ENCODE measurements around the gene CABP1.
"Not testable (repeated sequence)": the region's sequence is repeated elsewhere in the genome, so short reads cannot be mapped to it uniquely, and the experiment has no call there.

CABP1 gene

GRCh38 chr12:120656008-120656407 lies 15.6 kb downstream of the CABP1 start:
- no peaks in the 10 kb centered on the region for H3K36me3 ChIP-seq (ENCODE audit: control insufficient read depth in 1 of 2, insufficient read depth in 2 of 2, low read length in 2 of 2)
- no peaks in the 10 kb centered on the region for H3K9me3 ChIP-seq (ENCODE audit: control insufficient read depth in 1 of 2, low read length in 2 of 2)
- H3K27me3 ChIP-seq (ENCODE audit: low read depth, low read length) = no peaks in the 10 kb centered on the region
- H3K27ac ChIP-seq (ENCODE audit: low read length) = no peak overlapping the region
- H3K4me1 ChIP-seq (ENCODE audit: control insufficient read depth in 1 of 2, insufficient read depth in 2 of 2, low read length in 2 of 2) = no peaks in the 10 kb centered on the region
- H3K4me3 ChIP-seq (ENCODE audit: low read depth in 1 of 2, low read length in 2 of 2) = no peak overlapping the region

GRCh38 chr12:120658286-120659150 lies 18.1 kb downstream of the CABP1 start:
- H3K36me3 ChIP-seq (ENCODE audit: control insufficient read depth in 1 of 2, insufficient read depth in 2 of 2, low read length in 2 of 2) = no peaks in the 10 kb centered on the region
- no peaks in the 10 kb centered on the region for H3K9me3 ChIP-seq (ENCODE audit: control insufficient read depth in 1 of 2, low read length in 2 of 2)
- H3K4me3 ChIP-seq (ENCODE audit: low read depth in 1 of 2, low read length in 2 of 2) = no peak overlapping the region
- H3K4me1 ChIP-seq (ENCODE audit: control insufficient read depth in 1 of 2, insufficient read depth in 2 of 2, low read length in 2 of 2) = no peaks in the 10 kb centered on the region
- H3K27me3 ChIP-seq (ENCODE audit: low read depth, low read length) = no peaks in the 10 kb centered on the region
- no peak overlapping the region for H3K27ac ChIP-seq (ENCODE audit: low read length)

GRCh38 chr12:120659151-120659525 lies 18.7 kb downstream of the CABP1 start:
- Histone ChIP-seq H3K4me3 (ENCODE audit: low read depth in 1 of 2, low read length in 2 of 2) (no peak overlapping the region), H3K9me3 (ENCODE audit: control insufficient read depth in 1 of 2, low read length in 2 of 2) (no peaks in the 10 kb centered on the region), H3K36me3 (ENCODE audit: control insufficient read depth in 1 of 2, insufficient read depth in 2 of 2, low read length in 2 of 2) (no peaks in the 10 kb centered on the region), H3K27ac (ENCODE audit: low read length) (no peak overlapping the region), H3K27me3 (ENCODE audit: low read depth, low read length) (no peaks in the 10 kb centered on the region), H3K4me1 (ENCODE audit: control insufficient read depth in 1 of 2, insufficient read depth in 2 of 2, low read length in 2 of 2) (no peaks in the 10 kb centered on the region)

GRCh38 chr12:120661432-120661831 lies 21.0 kb downstream of the CABP1 start:
- H3K27me3 ChIP-seq (ENCODE audit: low read depth, low read length) = no peaks in the 10 kb centered on the region
- H3K9me3 ChIP-seq (ENCODE audit: control insufficient read depth in 1 of 2, low read length in 2 of 2) = no peaks in the 10 kb centered on the region
- no peaks in the 10 kb centered on the region for H3K4me1 ChIP-seq (ENCODE audit: control insufficient read depth in 1 of 2, insufficient read depth in 2 of 2, low read length in 2 of 2)
- no peak overlapping the region for H3K4me3 ChIP-seq (ENCODE audit: low read depth in 1 of 2, low read length in 2 of 2)
- no peak overlapping the region for H3K27ac ChIP-seq (ENCODE audit: low read length)
- no peaks in the 10 kb centered on the region for H3K36me3 ChIP-seq (ENCODE audit: control insufficient read depth in 1 of 2, insufficient read depth in 2 of 2, low read length in 2 of 2)

- Histone ChIP-seq H3K27ac (ENCODE audit: low read length) (no peak overlapping the region), H3K4me1 (ENCODE audit: control insufficient read depth in 1 of 2, insufficient read depth in 2 of 2, low read length in 2 of 2) (no peaks in the 10 kb centered on the region), H3K9me3 (ENCODE audit: control insufficient read depth in 1 of 2, low read length in 2 of 2) (no peaks in the 10 kb centered on the region), H3K27me3 (ENCODE audit: low read depth, low read length) (no peaks in the 10 kb centered on the region), H3K36me3 (ENCODE audit: control insufficient read depth in 1 of 2, insufficient read depth in 2 of 2, low read length in 2 of 2) (no peaks in the 10 kb centered on the region), H3K4me3 (ENCODE audit: low read depth in 1 of 2, low read length in 2 of 2) (no peak overlapping the region)
These were observed 22.5 kb downstream of the CABP1 start for GRCh38 chr12:120662879-120663278.

- Histone ChIP-seq H3K27ac (ENCODE audit: low read length) (no peak overlapping the region), H3K27me3 (ENCODE audit: low read depth, low read length) (no peaks in the 10 kb centered on the region), H3K36me3 (ENCODE audit: control insufficient read depth in 1 of 2, insufficient read depth in 2 of 2, low read length in 2 of 2) (no peaks in the 10 kb centered on the region), H3K4me1 (ENCODE audit: control insufficient read depth in 1 of 2, insufficient read depth in 2 of 2, low read length in 2 of 2) (no peaks in the 10 kb centered on the region), H3K4me3 (ENCODE audit: low read depth in 1 of 2, low read length in 2 of 2) (no peak overlapping the region), H3K9me3 (ENCODE audit: control insufficient read depth in 1 of 2, low read length in 2 of 2) (no peaks in the 10 kb centered on the region)
These were observed 23.3 kb downstream of the CABP1 start for GRCh38 chr12:120663741-120664140.

GRCh38 chr12:120666571-120667390 lies 26.4 kb downstream of the CABP1 start:
- Histone ChIP-seq H3K4me1 (ENCODE audit: control insufficient read depth in 1 of 2, insufficient read depth in 2 of 2, low read length in 2 of 2) (no peaks in the 10 kb centered on the region), H3K27ac (ENCODE audit: low read length) (no peak overlapping the region), H3K27me3 (ENCODE audit: low read depth, low read length) (no peaks in the 10 kb centered on the region), H3K36me3 (ENCODE audit: control insufficient read depth in 1 of 2, insufficient read depth in 2 of 2, low read length in 2 of 2) (no peaks in the 10 kb centered on the region), H3K9me3 (ENCODE audit: control insufficient read depth in 1 of 2, low read length in 2 of 2) (no peaks in the 10 kb centered on the region), H3K4me3 (ENCODE audit: low read depth in 1 of 2, low read length in 2 of 2) (no peak overlapping the region)

GRCh38 chr12:120668091-120668867 lies 27.9 kb downstream of the CABP1 start:
- Histone ChIP-seq H3K4me3 (ENCODE audit: low read depth in 1 of 2, low read length in 2 of 2) (no peak overlapping the region), H3K27me3 (ENCODE audit: low read depth, low read length) (no peaks in the 10 kb centered on the region), H3K9me3 (ENCODE audit: control insufficient read depth in 1 of 2, low read length in 2 of 2) (no peaks in the 10 kb centered on the region), H3K27ac (ENCODE audit: low read length) (no peak overlapping the region), H3K36me3 (ENCODE audit: control insufficient read depth in 1 of 2, insufficient read depth in 2 of 2, low read length in 2 of 2) (no peaks in the 10 kb centered on the region), H3K4me1 (ENCODE audit: control insufficient read depth in 1 of 2, insufficient read depth in 2 of 2, low read length in 2 of 2) (no peaks in the 10 kb centered on the region)

GRCh38 chr12:120668868-120669840 lies 28.7 kb downstream of the CABP1 start:
- H3K27me3 ChIP-seq (ENCODE audit: low read depth, low read length) = no peaks in the 10 kb centered on the region
- peak overlapping the region in 1 of 2 donors; percentile 33 for H3K4me3 ChIP-seq (ENCODE audit: low read depth in 1 of 2, low read length in 2 of 2)
- peak overlapping the region; percentile 23 for H3K27ac ChIP-seq (ENCODE audit: low read length)
- H3K9me3 ChIP-seq (ENCODE audit: control insufficient read depth in 1 of 2, low read length in 2 of 2) = no peaks in the 10 kb centered on the region
- H3K4me1 ChIP-seq (ENCODE audit: control insufficient read depth in 1 of 2, insufficient read depth in 2 of 2, low read length in 2 of 2) = no peaks in the 10 kb centered on the region
- no peaks in the 10 kb centered on the region for H3K36me3 ChIP-seq (ENCODE audit: control insufficient read depth in 1 of 2, insufficient read depth in 2 of 2, low read length in 2 of 2)

GRCh38 chr12:120670237-120670636 lies 29.8 kb downstream of the CABP1 start:
- H3K4me3 ChIP-seq (ENCODE audit: low read depth in 1 of 2, low read length in 2 of 2); H3K27me3 ChIP-seq (ENCODE audit: low read depth, low read length); H3K4me1 ChIP-seq (ENCODE audit: control insufficient read depth in 1 of 2, insufficient read depth in 2 of 2, low read length in 2 of 2); H3K36me3 ChIP-seq (ENCODE audit: control insufficient read depth in 1 of 2, insufficient read depth in 2 of 2, low read length in 2 of 2); H3K27ac ChIP-seq (ENCODE audit: low read length); H3K9me3 ChIP-seq (ENCODE audit: control insufficient read depth in 1 of 2, low read length in 2 of 2): not testable (repeated sequence)

All from muscle layer of duodenum (tissue), 2 donors.